Neural progenitor cell (in vitro differentiated cells): ENCODE measurements around the gene CMAS. TPM values are rescaled to one million over a fixed set of nuclear protein-coding genes. Genes with fewer than 3 reads are reported as not detected.

Experiments
- DNase-seq: peaks from one replicate; pipeline ENCODE4 v3.0.0-alpha.2; 2016; ENCODE audit warnings: low spot score
- H2AFZ ChIP-seq: fragments of 200-600 bp; sonication (generic); replicated peaks from 2 replicates; pipeline ENCODE4 v1.6.1; 2016; ENCODE audit warnings: antibody characterized with exemption
- H3F3A ChIP-seq: fragments of 200-600 bp; sonication (generic); 2 replicates; pipeline ENCODE4 v1.6.1; 2016; ENCODE audit warnings: antibody characterized with exemption, low read depth
- H3K27ac ChIP-seq: fragments of 200-600 bp; sonication (generic); 2 replicates; pipeline ENCODE4 v1.5.1; 2016; ENCODE audit warnings: mild to moderate bottlenecking
- H3K27me3 ChIP-seq: fragments of 200-600 bp; sonication (generic); 2 replicates; pipeline ENCODE4 v1.6.1; 2016; ENCODE audit warnings: mild to moderate bottlenecking, moderate library complexity
- H3K36me3 ChIP-seq: fragments of 200-600 bp; sonication (generic); 2 replicates; pipeline ENCODE4 v1.5.1; 2016
- H3K4me1 ChIP-seq: fragments of 200-600 bp; sonication (generic); 2 replicates; pipeline ENCODE4 v1.6.1; 2016; ENCODE audit warnings: mixed run types
- H3K4me2 ChIP-seq: fragments of 200-600 bp; sonication (generic); 2 replicates; pipeline ENCODE4 v1.6.1; 2016
- H3K4me3 ChIP-seq: fragments of 200-600 bp; sonication (generic); 2 replicates; pipeline ENCODE4 v1.5.1; 2016
- H3K79me2 ChIP-seq: fragments of 200-600 bp; sonication (generic); 2 replicates; pipeline ENCODE4 v1.6.1; 2016; ENCODE audit warnings: low read depth
- H3K9ac ChIP-seq: fragments of 200-600 bp; sonication (generic); 2 replicates; pipeline ENCODE4 v1.6.1; 2016
- H3K9me3 ChIP-seq: fragments of 200-600 bp; sonication (generic); 2 replicates; pipeline ENCODE4 v1.5.1; 2016; ENCODE audit warnings: low read depth
- H4K20me1 ChIP-seq: fragments of 200-600 bp; sonication (generic); 2 replicates; pipeline ENCODE4 v1.6.1; 2016; ENCODE audit warnings: low read depth
- H3K27ac Mint-ChIP-seq: 3 replicates; pipeline ENCODE4 v1.8.0; 2021; ENCODE audit warnings: mixed read lengths
- H3K27me3 Mint-ChIP-seq: 2 replicates; pipeline ENCODE4 v1.8.0; 2022; ENCODE audit warnings: low read depth, mild to moderate bottlenecking, inconsistent platforms, moderate library complexity, mixed read lengths; ENCODE audit not compliant: insufficient read depth
- H3K36me3 Mint-ChIP-seq: 3 replicates; pipeline ENCODE4 v1.8.0; 2021; ENCODE audit warnings: mixed read lengths
- H3K4me1 Mint-ChIP-seq: 3 replicates; pipeline ENCODE4 v1.8.0; 2021; ENCODE audit warnings: mixed read lengths
- H3K4me3 Mint-ChIP-seq: 3 replicates; pipeline ENCODE4 v1.8.0; 2021; ENCODE audit warnings: mild to moderate bottlenecking, moderate library complexity, mixed read lengths
- H3K9me3 Mint-ChIP-seq: 3 replicates; pipeline ENCODE4 v1.8.0; 2020; ENCODE audit warnings: mixed read lengths
- EZH2 ChIP-seq: fragments of 200-600 bp; sonication (generic); IDR thresholded peaks from 2 replicates; pipeline ENCODE4 v1.6.1; 2017; ENCODE audit warnings: antibody characterized with exemption, mild to moderate bottlenecking, moderate library complexity
- EZH2phosphoT487 ChIP-seq: fragments of 200-600 bp; sonication (generic); IDR thresholded peaks from 2 replicates; pipeline ENCODE4 v1.6.1; 2017; ENCODE audit warnings: antibody characterized with exemption
- total RNA-seq: library from RNA; depleted of rRNA; stranded (reverse); fragments of >200 nt; gene quantifications from 2 replicates; pipeline ENCODE4 v1.2.3, GENCODE V29; 2015; ENCODE audit warnings: low replicate concordance
- TF ChIP-seq, protein P1 (sequence below): fragments of 200-600 bp; sonication (generic); IDR thresholded peaks from 2 replicates; pipeline ENCODE4 v1.5.1; 2017; ENCODE audit warnings: antibody characterized with exemption, mild to moderate bottlenecking

CMAS gene
- total RNA-seq, 1 donor from 2014 or later: 38.2 TPM

DNA sequence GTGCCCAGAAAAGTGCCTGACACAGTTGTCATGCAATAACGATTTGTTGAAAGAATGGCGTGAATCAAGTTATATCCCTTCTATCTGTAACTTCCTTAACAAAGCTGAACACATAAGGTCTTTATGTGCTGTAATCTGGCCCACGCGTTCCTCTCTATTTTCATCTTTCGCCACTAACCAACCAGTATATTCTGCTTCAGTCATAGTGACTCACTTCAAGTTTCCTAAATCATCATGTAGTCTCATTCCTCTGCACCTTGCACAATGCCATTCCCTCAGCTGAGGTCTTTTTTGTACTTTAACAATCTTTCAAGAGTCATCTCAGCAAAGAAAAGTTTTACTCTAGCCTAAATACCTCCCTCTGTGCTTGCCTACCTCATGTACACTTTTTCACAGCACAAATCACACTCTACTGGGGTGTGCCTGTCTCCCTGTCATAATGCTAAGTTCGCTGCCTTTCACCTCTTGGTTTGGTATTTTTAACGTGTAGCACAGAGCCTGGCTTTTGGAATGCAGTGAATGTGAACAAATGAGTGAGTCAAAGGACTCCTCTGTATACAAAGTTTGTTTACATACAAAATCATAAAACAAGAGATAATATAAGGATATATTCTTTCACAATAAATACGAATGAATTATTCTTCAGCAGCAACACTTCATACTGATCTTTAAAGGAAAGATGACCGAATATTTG lies 2.9 kb upstream of the CMAS start:
- H3K79me2 ChIP-seq: peaks cover 16% of the 10 kb centered on the region
- H3K27ac ChIP-seq: no peak overlapping the region
- no peaks in the 10 kb centered on the region for H3K36me3 ChIP-seq
- peaks cover 4% of the 10 kb centered on the region for H3K27me3 Mint-ChIP-seq
- no peaks in the 10 kb centered on the region for H3K9me3 ChIP-seq
- H3K27ac Mint-ChIP-seq: no peak overlapping the region
- no peak overlapping the region for H3K4me2 ChIP-seq
- H3K27me3 ChIP-seq: no peaks in the 10 kb centered on the region
- no peaks in the 10 kb centered on the region for H3K9me3 Mint-ChIP-seq
- no peaks in the 10 kb centered on the region for H3K36me3 Mint-ChIP-seq
- H2AFZ ChIP-seq: no peak overlapping the region
- no peak overlapping the region for H3K4me3 Mint-ChIP-seq
- H3K4me3 ChIP-seq: no peak overlapping the region
- no peak for DNase-seq
- no peaks in the 10 kb centered on the region for H3F3A ChIP-seq
- no peaks in the 10 kb centered on the region for H4K20me1 ChIP-seq
- peaks cover 7% of the 10 kb centered on the region for H3K4me1 ChIP-seq
- TF ChIP-seq, protein P1, sequence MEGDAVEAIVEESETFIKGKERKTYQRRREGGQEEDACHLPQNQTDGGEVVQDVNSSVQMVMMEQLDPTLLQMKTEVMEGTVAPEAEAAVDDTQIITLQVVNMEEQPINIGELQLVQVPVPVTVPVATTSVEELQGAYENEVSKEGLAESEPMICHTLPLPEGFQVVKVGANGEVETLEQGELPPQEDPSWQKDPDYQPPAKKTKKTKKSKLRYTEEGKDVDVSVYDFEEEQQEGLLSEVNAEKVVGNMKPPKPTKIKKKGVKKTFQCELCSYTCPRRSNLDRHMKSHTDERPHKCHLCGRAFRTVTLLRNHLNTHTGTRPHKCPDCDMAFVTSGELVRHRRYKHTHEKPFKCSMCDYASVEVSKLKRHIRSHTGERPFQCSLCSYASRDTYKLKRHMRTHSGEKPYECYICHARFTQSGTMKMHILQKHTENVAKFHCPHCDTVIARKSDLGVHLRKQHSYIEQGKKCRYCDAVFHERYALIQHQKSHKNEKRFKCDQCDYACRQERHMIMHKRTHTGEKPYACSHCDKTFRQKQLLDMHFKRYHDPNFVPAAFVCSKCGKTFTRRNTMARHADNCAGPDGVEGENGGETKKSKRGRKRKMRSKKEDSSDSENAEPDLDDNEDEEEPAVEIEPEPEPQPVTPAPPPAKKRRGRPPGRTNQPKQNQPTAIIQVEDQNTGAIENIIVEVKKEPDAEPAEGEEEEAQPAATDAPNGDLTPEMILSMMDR: no peak
- TF ChIP-seq EZH2 (no peak), EZH2phosphoT487 (no peak)
- H3K4me1 Mint-ChIP-seq: peaks cover 16% of the 10 kb centered on the region
- no peak overlapping the region for H3K9ac ChIP-seq

DNA sequence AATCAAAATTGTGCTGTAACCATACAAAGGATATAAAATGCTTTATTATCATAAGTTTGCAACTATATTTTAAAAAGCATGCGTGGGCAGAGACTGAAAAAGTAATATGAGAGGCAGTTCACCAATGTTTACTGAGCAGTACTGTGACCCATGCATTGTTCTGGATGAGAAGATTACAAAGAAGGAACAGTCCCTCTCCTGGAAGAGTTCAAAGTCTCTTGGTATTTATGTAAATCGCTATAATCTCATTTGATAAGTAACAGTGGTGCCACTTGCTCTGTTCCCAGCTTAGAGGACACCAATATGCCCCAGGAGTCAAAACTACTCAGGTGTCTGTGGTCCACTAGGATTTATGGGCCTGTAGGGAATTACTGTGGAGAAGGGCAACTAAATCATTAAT lies 2.1 kb upstream of the CMAS start:
- no peak overlapping the region for H3K27ac Mint-ChIP-seq
- no peaks in the 10 kb centered on the region for H3K36me3 ChIP-seq
- no peaks in the 10 kb centered on the region for H3K27me3 ChIP-seq
- H3K9me3 Mint-ChIP-seq: no peaks in the 10 kb centered on the region
- TF ChIP-seq EZH2: no peak
- TF ChIP-seq, protein P1: no peak
- no peak for TF ChIP-seq EZH2phosphoT487
- no peaks in the 10 kb centered on the region for H3F3A ChIP-seq
- H3K9me3 ChIP-seq: no peaks in the 10 kb centered on the region
- DNase-seq: no peak
- no peak overlapping the region for H3K9ac ChIP-seq
- H3K4me1 Mint-ChIP-seq: peaks cover 21% of the 10 kb centered on the region
- H4K20me1 ChIP-seq: no peaks in the 10 kb centered on the region
- no peak overlapping the region for H3K27ac ChIP-seq
- H3K36me3 Mint-ChIP-seq: peaks cover 4% of the 10 kb centered on the region
- H2AFZ ChIP-seq: no peak overlapping the region
- H3K4me1 ChIP-seq: peaks cover 7% of the 10 kb centered on the region
- H3K4me3 ChIP-seq: no peak overlapping the region
- H3K4me3 Mint-ChIP-seq: no peak overlapping the region
- H3K27me3 Mint-ChIP-seq: peaks cover 7% of the 10 kb centered on the region
- H3K4me2 ChIP-seq: no peak overlapping the region
- H3K79me2 ChIP-seq: peaks cover 25% of the 10 kb centered on the region

DNA sequence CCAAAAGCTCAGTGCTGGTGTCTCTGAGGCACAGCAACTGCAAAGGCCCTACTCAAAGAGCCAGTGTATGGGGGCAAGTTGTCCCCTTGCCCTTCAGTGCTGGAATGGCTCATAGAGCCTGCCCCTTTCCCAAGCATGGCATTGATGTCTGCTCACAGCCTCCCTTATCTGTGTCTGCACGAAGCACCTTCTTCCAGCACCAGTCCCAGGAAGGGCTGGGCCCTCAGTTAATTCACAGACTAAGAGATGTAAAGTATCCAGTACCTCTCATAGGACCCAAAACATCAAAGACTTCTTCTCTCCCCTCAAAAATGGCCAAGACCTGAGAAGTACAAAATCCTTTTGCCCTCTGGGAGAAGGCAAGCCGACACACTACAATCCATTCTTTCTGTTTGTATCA lies 1.6 kb upstream of the CMAS start:
- no peaks in the 10 kb centered on the region for H4K20me1 ChIP-seq
- no peak overlapping the region for H3K27ac ChIP-seq
- Mint-ChIP-seq H3K36me3 (peaks cover 9% of the 10 kb centered on the region), H3K27ac (no peak overlapping the region), H3K9me3 (no peaks in the 10 kb centered on the region), H3K27me3 (peaks cover 7% of the 10 kb centered on the region), H3K4me3 (no peak overlapping the region), H3K4me1 (peaks cover 21% of the 10 kb centered on the region)
- H3K27me3 ChIP-seq: no peaks in the 10 kb centered on the region
- no peak overlapping the region for H3K4me3 ChIP-seq
- H3F3A ChIP-seq: no peaks in the 10 kb centered on the region
- peaks cover 7% of the 10 kb centered on the region for H3K4me1 ChIP-seq
- H3K36me3 ChIP-seq: no peaks in the 10 kb centered on the region
- H3K79me2 ChIP-seq: peaks cover 29% of the 10 kb centered on the region
- DNase-seq: no peak
- H3K9ac ChIP-seq: no peak overlapping the region
- no peaks in the 10 kb centered on the region for H3K9me3 ChIP-seq
- H2AFZ ChIP-seq: no peak overlapping the region
- H3K4me2 ChIP-seq: no peak overlapping the region
- TF ChIP-seq EZH2phosphoT487 (no peak), EZH2 (no peak)
- TF ChIP-seq, protein P1: no peak
